Upper lobe of left lung (tissue), 6 donors: ENCODE measurements around the gene SPTBN2. TPM values are rescaled to one million over a fixed set of nuclear protein-coding genes. Genes with fewer than 3 reads are reported as not detected.
A peak's percentile ranks its signal among the peaks of the same experiment; 100 is the strongest.

Experiments used
- ATAC-seq, 2 donors: fragments of 200-7000 bp; cut with Tn5 transposase; one replicate each; pipeline ENCODE4 v1.9.1; 2022; ENCODE audit warnings: mild to moderate bottlenecking in 2 of 2, moderate library complexity in 2 of 2; ENCODE audit not compliant: low FRiP score in 2 of 2
- DNase-seq, 2 donors: peaks; one replicate each; pipeline ENCODE4 v3.0.0-alpha.2; 2019 to 2020
- H3K27ac ChIP-seq, 4 donors: fragments of 200-600 bp; sonication (generic); one replicate each; pipeline ENCODE4 v1.5.1; 2016 to 2019
- H3K27me3 ChIP-seq, 4 donors: fragments of 200-600 bp; sonication (generic); one replicate each; pipeline ENCODE4 v1.5.1; 2017 to 2019
- H3K36me3 ChIP-seq, 4 donors: fragments of 200-600 bp; sonication (generic); one replicate each; pipeline ENCODE4 v1.5.1; 2016 to 2019
- H3K4me1 ChIP-seq, 4 donors: fragments of 200-600 bp; sonication (generic); one replicate each; pipeline ENCODE4 v1.5.1; 2018 to 2019
- H3K4me3 ChIP-seq, 4 donors: fragments of 200-600 bp; sonication (generic); one replicate each; pipeline ENCODE4 v1.5.1; 2017 to 2019; ENCODE audit warnings: mild to moderate bottlenecking in 2 of 4, moderate library complexity in 1 of 4
- H3K9me3 ChIP-seq, 4 donors: fragments of 200-600 bp; sonication (generic); one replicate each; pipeline ENCODE4 v1.5.1; 2018 to 2019
- CTCF ChIP-seq, 6 experiments: fragments of 450-650 bp in 4 of 6; fragments of 200-600 bp in 2 of 6; sonication (generic) in 2 of 6; IDR thresholded peaks; one replicate each; pipeline ENCODE4 v1.5.1; 2016 to 2019; ENCODE audit warnings: antibody characterized with exemption in 6 of 6
- EP300 ChIP-seq, 4 donors: sonication (generic); formaldehyde crosslinking; IDR thresholded peaks; one replicate each; pipeline ENCODE4 v1.5.1; 2017; ENCODE audit warnings: antibody characterized with exemption in 4 of 4, control low read depth in 2 of 4
- POLR2A ChIP-seq, 4 donors: fragments of 450-650 bp; IDR thresholded peaks; one replicate each; pipeline ENCODE4 v1.5.1; 2016 to 2017; ENCODE audit warnings: antibody characterized with exemption in 4 of 4, mild to moderate bottlenecking in 2 of 4
- POLR2AphosphoS5 ChIP-seq, 2 donors: sonication (generic); formaldehyde crosslinking; IDR thresholded peaks; one replicate each; pipeline ENCODE4 v1.5.1; 2017; ENCODE audit warnings: antibody characterized with exemption in 2 of 2
- WGBS, 2 donors: methylation state at CpG; one replicate each; pipeline ENCODE4 v1.1.5; 2017 to 2018; 5-methylcytosine and 5-hydroxymethylcytosine counted together
- total RNA-seq, 6 donors: library from RNA; depleted of rRNA in 4 of 6; stranded (reverse); fragments of >200 nt in 4 of 6; gene quantifications; one replicate each; pipeline versions ENCODE4 v1.1.0 to v1.2.1, GENCODE V29; 2016 to 2021
- donor health status: DM: no; HTN: no; CAD: no; lungs with moderate emphysema.
- donor health status: DM: no; HTN: yes; CAD: no; lungs with severe emphysema.

SPTBN2 gene
- total RNA-seq, 6 donors from 2014 or later = 9.3 to 45.1 (median 21.1) TPM

- no peak for TF ChIP-seq POLR2AphosphoS5 (IDR thresholded peaks at IDR 0.05)
- TF ChIP-seq CTCF (IDR thresholded peaks at IDR 0.05) = no peak
- no peak for TF ChIP-seq POLR2A (IDR thresholded peaks at IDR 0.05)
- TF ChIP-seq EP300 (IDR thresholded peaks at IDR 0.05) = no peak
- peaks cover 0 to 7% (median 0%) of the 10 kb centered on the region in 4 donors for H3K4me1 ChIP-seq
- H3K36me3 ChIP-seq = no peaks in the 10 kb centered on the region
- no peaks in the 10 kb centered on the region for H3K9me3 ChIP-seq
- H3K4me3 ChIP-seq = peak overlapping the region in 1 of 4 donors; percentile 11
- H3K27me3 ChIP-seq = no peaks in the 10 kb centered on the region
- peak overlapping the region in 2 of 4 donors; percentile 18 to 26 for H3K27ac ChIP-seq
- no peak for DNase-seq
- WGBS, 2 donors = 66 to 82% methylated on average over 8 of the region's 8 CpGs
- ATAC-seq = peak in 1 of 2 donors; percentile 4
Observed at GRCh38 chr11:66719111-66719872, 9.7 kb downstream of the SPTBN2 start.

- Histone ChIP-seq H3K27me3 (no peaks in the 10 kb centered on the region), H3K36me3 (no peaks in the 10 kb centered on the region), H3K9me3 (no peaks in the 10 kb centered on the region), H3K27ac (peak overlapping the region; percentile 18 to 40 (median 30)), H3K4me1 (peaks cover 0 to 7% (median 0%) of the 10 kb centered on the region in 4 donors), H3K4me3 (peak overlapping the region in 3 of 4 donors; percentile 11 to 23 (median 12))
- 61 to 70% methylated on average over 20 to 22 of the region's 26 CpGs for WGBS, 2 donors
- TF ChIP-seq CTCF (IDR thresholded peaks at IDR 0.05) (peak in 3 of 6 experiments; percentile 17 to 60 (median 45)), EP300 (IDR thresholded peaks at IDR 0.05) (no peak)
- DNase-seq (peak; percentile 70 to 86), ATAC-seq (peak; percentile 47 to 81)
Observed at GRCh38 chr11:66718320-66718971, 10.6 kb downstream of the SPTBN2 start.

- no peaks in the 10 kb centered on the region for H3K36me3 ChIP-seq
- no peaks in the 10 kb centered on the region for H3K27me3 ChIP-seq
- H3K4me3 ChIP-seq = no peak overlapping the region
- peak in 1 of 2 donors; percentile 79 for DNase-seq
- peaks cover 0 to 7% (median 0%) of the 10 kb centered on the region in 4 donors for H3K4me1 ChIP-seq
- 84 to 87% methylated on average over 14 of the region's 14 CpGs for WGBS, 2 donors
- H3K27ac ChIP-seq = peak overlapping the region in 3 of 4 donors; percentile 18 to 40 (median 26)
- peak in 1 of 2 donors; percentile 3 for ATAC-seq
- H3K9me3 ChIP-seq = no peaks in the 10 kb centered on the region
- TF ChIP-seq CTCF (IDR thresholded peaks at IDR 0.05) (no peak), EP300 (IDR thresholded peaks at IDR 0.05) (no peak), POLR2AphosphoS5 (IDR thresholded peaks at IDR 0.05) (no peak), POLR2A (IDR thresholded peaks at IDR 0.05) (no peak)
Observed at GRCh38 chr11:66717925-66718319, 11.1 kb downstream of the SPTBN2 start.

GRCh38 chr11:66716996-66717395 is 12.0 kb downstream of the SPTBN2 start:
- ATAC-seq = no peak
- Histone ChIP-seq H3K27ac (no peak overlapping the region), H3K36me3 (no peaks in the 10 kb centered on the region), H3K4me1 (peaks cover 0 to 7% (median 0%) of the 10 kb centered on the region in 4 donors), H3K4me3 (no peak overlapping the region), H3K9me3 (no peaks in the 10 kb centered on the region), H3K27me3 (no peaks in the 10 kb centered on the region)
- 58 to 60% methylated on average over 3 of the region's 3 CpGs for WGBS, 2 donors
- no peak for DNase-seq
- no peak for TF ChIP-seq POLR2A (IDR thresholded peaks at IDR 0.05)
- TF ChIP-seq POLR2AphosphoS5 (IDR thresholded peaks at IDR 0.05) = no peak
- TF ChIP-seq CTCF (IDR thresholded peaks at IDR 0.05) = no peak
- TF ChIP-seq EP300 (IDR thresholded peaks at IDR 0.05) = no peak
